ENCODE data around the gene LRRC74B.
A peak's percentile ranks its signal among the peaks of the same experiment; 100 is the strongest.
"Not testable (repeated sequence)": the region's sequence is repeated elsewhere in the genome, so short reads cannot be mapped to it uniquely, and the experiment has no call there.

LRRC74B gene

GRCh38 chr22:21045585-21046294 is at the start of gene LRRC74B:
Gene LRRC74B, plus strand, starts transcription at chr22:21045946. Its CDS starts 41 bp downstream, at chr22:21045987.
- peak; percentile 98 for DNase-seq (ENCODE audit: low spot score)

- DNase-seq (ENCODE audit: low spot score) = no peak
Measured at GRCh38 chr22:20996031-20996410, 49.7 kb upstream of the LRRC74B start.

GRCh38 chr22:20996598-20997535 is 48.9 kb upstream of the LRRC74B start:
- no peak for DNase-seq (ENCODE audit: low spot score)

GRCh38 chr22:20997536-20998257 is 48.0 kb upstream of the LRRC74B start:
- DNase-seq (ENCODE audit: low spot score) = no peak

GRCh38 chr22:20998411-20999336 is 47.1 kb upstream of the LRRC74B start:
- DNase-seq (ENCODE audit: low spot score) = no peak

GRCh38 chr22:20999350-21000206 is 46.2 kb upstream of the LRRC74B start:
- DNase-seq (ENCODE audit: low spot score) = no peak

- no peak for DNase-seq (ENCODE audit: low spot score)
Measured at GRCh38 chr22:21000207-21000986, 45.3 kb upstream of the LRRC74B start.

GRCh38 chr22:21000987-21001600 is 44.7 kb upstream of the LRRC74B start:
- DNase-seq (ENCODE audit: low spot score) = no peak

GRCh38 chr22:21001601-21002325 is 44.0 kb upstream of the LRRC74B start, which contains the start of gene THAP7:
Gene THAP7, minus strand, starts transcription at chr22:21002118. Its CDS starts 207 bp downstream, at chr22:21001911.
- DNase-seq (ENCODE audit: low spot score) = peak; percentile 96

- DNase-seq (ENCODE audit: low spot score) = no peak
Measured at GRCh38 chr22:21003782-21004181, 42.0 kb upstream of the LRRC74B start.

- not testable (repeated sequence) for DNase-seq (ENCODE audit: low spot score)
Measured at GRCh38 chr22:21009208-21009607, 36.5 kb upstream of the LRRC74B start.

GRCh38 chr22:21009638-21010425 is 35.9 kb upstream of the LRRC74B start:
- DNase-seq (ENCODE audit: low spot score) = peak; percentile 44

- DNase-seq (ENCODE audit: low spot score) = no peak
Measured at GRCh38 chr22:21010426-21011113, 35.2 kb upstream of the LRRC74B start.

- no peak for DNase-seq (ENCODE audit: low spot score)
Measured at GRCh38 chr22:21012446-21013407, 33.0 kb upstream of the LRRC74B start.

- DNase-seq (ENCODE audit: low spot score) = no peak
Measured at GRCh38 chr22:21013657-21014201, 32.0 kb upstream of the LRRC74B start.
